NB4 (cell line): Measurements from ENCODE around the gene GAS2L2.

ENCODE experiments used
- CTCF ChIP-seq: IDR thresholded peaks from one replicate; pipeline ENCODE4 v1.5.1; 2012; ENCODE audit warnings: low read depth, low read length
- MAX ChIP-seq: IDR thresholded peaks from 2 replicates; pipeline ENCODE4 v1.6.1; 2011; ENCODE audit warnings: low read depth, low read length

GRCh38 chr17:35726127-35726952, 26.7 kb downstream of the GAS2L2 start:
- no peak for TF ChIP-seq CTCF
- no peak for TF ChIP-seq MAX
